Activated T-helper 2 cell treated with anti-CD3 and anti-CD28 coated beads, Interferon-gamma antibody, Interleukin-2, Interleukin-4, amounts not matched to agents 10 μg/mL and 5 μg/mL and 100 μg/mL, durations not matched to agents 14 hours and 24 hours and 36 hours (primary cell): ENCODE data around the gene HMCN2. TPM values are rescaled to one million over a fixed set of nuclear protein-coding genes. Genes with fewer than 3 reads are reported as not detected.

Experiments
- DNase-seq: peaks from one replicate; pipeline ENCODE4 v3.0.0; 2021; ENCODE audit warnings: low spot score
- H3K27ac Mint-ChIP-seq: one replicate; pipeline ENCODE4 v1.8.0; 2021; ENCODE audit warnings: mixed read lengths
- H3K27me3 Mint-ChIP-seq: one replicate; pipeline ENCODE4 v1.8.0; 2021; ENCODE audit warnings: low read depth, mixed read lengths
- H3K36me3 Mint-ChIP-seq: one replicate; pipeline ENCODE4 v1.8.0; 2021; ENCODE audit warnings: low read depth, mixed read lengths
- H3K4me1 Mint-ChIP-seq: one replicate; pipeline ENCODE4 v1.8.0; 2021; ENCODE audit warnings: low read depth, mixed read lengths
- H3K4me3 Mint-ChIP-seq: one replicate; pipeline ENCODE4 v1.8.0; 2021; ENCODE audit warnings: low read depth, mild to moderate bottlenecking, moderate library complexity, mixed read lengths
- H3K9me3 Mint-ChIP-seq: one replicate; pipeline ENCODE4 v1.8.0; 2021; ENCODE audit warnings: mixed read lengths
- intact Hi-C: fragments of 100-400 bp; cut with micrococcal nuclease; formaldehyde crosslinking; loops from one replicate; pipeline ENCODE4 v1.15.1; 2023
- total RNA-seq: library from RNA; stranded (reverse); gene quantifications from 2 replicates; pipeline ENCODE4 v1.2.3, GENCODE V29; 2022

HMCN2 gene
- total RNA-seq, 1 donor from 2014 or later, result not detected

- H3K27me3 Mint-ChIP-seq, result no peaks in the 10 kb centered on the region
- DNase-seq, result no peak
- H3K4me1 Mint-ChIP-seq, result no peaks in the 10 kb centered on the region
- no peaks in the 10 kb centered on the region for H3K36me3 Mint-ChIP-seq
- no peaks in the 10 kb centered on the region for H3K9me3 Mint-ChIP-seq
- no peak overlapping the region for H3K4me3 Mint-ChIP-seq
- H3K27ac Mint-ChIP-seq, result no peak overlapping the region
- intact Hi-C loops, result no loop called here
Measured at GRCh38 chr9:130419521-130420035, 154.0 kb downstream of the HMCN2 start.

- Mint-ChIP-seq H3K36me3 (no peaks in the 10 kb centered on the region), H3K4me3 (no peak overlapping the region), H3K9me3 (no peaks in the 10 kb centered on the region), H3K27ac (no peak overlapping the region), H3K27me3 (no peaks in the 10 kb centered on the region), H3K4me1 (no peaks in the 10 kb centered on the region)
- intact Hi-C loops, result no loop called here
- DNase-seq, result no peak
Measured at GRCh38 chr9:130421154-130421801, 155.7 kb downstream of the HMCN2 start.

- Mint-ChIP-seq H3K4me3 (no peak overlapping the region), H3K9me3 (no peaks in the 10 kb centered on the region), H3K27me3 (no peaks in the 10 kb centered on the region), H3K4me1 (no peaks in the 10 kb centered on the region), H3K36me3 (no peaks in the 10 kb centered on the region), H3K27ac (no peak overlapping the region)
- no peak for DNase-seq
- intact Hi-C loops, result no loop called here
Measured at GRCh38 chr9:130421802-130422276, 156.3 kb downstream of the HMCN2 start.

- intact Hi-C loops, result no loop called here
- Mint-ChIP-seq H3K36me3 (no peaks in the 10 kb centered on the region), H3K4me1 (no peaks in the 10 kb centered on the region), H3K9me3 (no peaks in the 10 kb centered on the region), H3K27me3 (no peaks in the 10 kb centered on the region), H3K4me3 (no peak overlapping the region), H3K27ac (no peak overlapping the region)
- no peak for DNase-seq
Measured at GRCh38 chr9:130422546-130422945, 157.0 kb downstream of the HMCN2 start.

- Mint-ChIP-seq H3K27me3 (no peaks in the 10 kb centered on the region), H3K4me1 (no peaks in the 10 kb centered on the region), H3K36me3 (no peaks in the 10 kb centered on the region), H3K9me3 (no peaks in the 10 kb centered on the region), H3K27ac (no peak overlapping the region), H3K4me3 (no peak overlapping the region)
- DNase-seq, result no peak
- intact Hi-C loops, result no loop called here
Measured at GRCh38 chr9:130423272-130423671, 157.7 kb downstream of the HMCN2 start.

- intact Hi-C loops, result no loop called here
- Mint-ChIP-seq H3K36me3 (no peaks in the 10 kb centered on the region), H3K9me3 (no peaks in the 10 kb centered on the region), H3K27me3 (no peaks in the 10 kb centered on the region), H3K4me3 (no peak overlapping the region), H3K4me1 (no peaks in the 10 kb centered on the region), H3K27ac (no peak overlapping the region)
- no peak for DNase-seq
Measured at GRCh38 chr9:130424595-130425454, 159.3 kb downstream of the HMCN2 start.

- intact Hi-C loops, result no loop called here
- Mint-ChIP-seq H3K27ac (no peak overlapping the region), H3K9me3 (no peaks in the 10 kb centered on the region), H3K4me1 (no peaks in the 10 kb centered on the region), H3K36me3 (no peaks in the 10 kb centered on the region), H3K4me3 (no peak overlapping the region), H3K27me3 (no peaks in the 10 kb centered on the region)
- DNase-seq, result no peak
Measured at GRCh38 chr9:130425741-130426466, 160.3 kb downstream of the HMCN2 start.

- DNase-seq, result no peak
- no peak overlapping the region for H3K27ac Mint-ChIP-seq
- no peaks in the 10 kb centered on the region for H3K9me3 Mint-ChIP-seq
- H3K4me1 Mint-ChIP-seq, result no peaks in the 10 kb centered on the region
- intact Hi-C loops, result no loop called here
- no peaks in the 10 kb centered on the region for H3K27me3 Mint-ChIP-seq
- H3K4me3 Mint-ChIP-seq, result no peak overlapping the region
- no peaks in the 10 kb centered on the region for H3K36me3 Mint-ChIP-seq
Measured at GRCh38 chr9:130426467-130426773, 160.9 kb downstream of the HMCN2 start.

- intact Hi-C loops, result no loop called here
- Mint-ChIP-seq H3K4me3 (no peak overlapping the region), H3K36me3 (no peaks in the 10 kb centered on the region), H3K4me1 (no peaks in the 10 kb centered on the region), H3K27me3 (no peaks in the 10 kb centered on the region), H3K27ac (no peak overlapping the region), H3K9me3 (no peaks in the 10 kb centered on the region)
- no peak for DNase-seq
Measured at GRCh38 chr9:130426883-130427282, 161.3 kb downstream of the HMCN2 start.

GRCh38 chr9:130427326-130427725 lies 161.8 kb downstream of the HMCN2 start:
- intact Hi-C loops, result no loop called here

GRCh38 chr9:130428086-130428665 lies 162.6 kb downstream of the HMCN2 start:
- H3K27me3 Mint-ChIP-seq, result peaks cover 9% of the 10 kb centered on the region
- H3K27ac Mint-ChIP-seq, result no peak overlapping the region
- intact Hi-C loops, result no loop called here
- DNase-seq, result no peak
- H3K9me3 Mint-ChIP-seq, result no peaks in the 10 kb centered on the region
- H3K36me3 Mint-ChIP-seq, result no peaks in the 10 kb centered on the region
- H3K4me1 Mint-ChIP-seq, result no peaks in the 10 kb centered on the region
- no peak overlapping the region for H3K4me3 Mint-ChIP-seq

More at GRCh38 chr9:130427326-130427725, 161.8 kb downstream of the HMCN2 start:
- H3K27ac Mint-ChIP-seq, result no peak overlapping the region
- no peaks in the 10 kb centered on the region for H3K4me1 Mint-ChIP-seq
- no peaks in the 10 kb centered on the region for H3K9me3 Mint-ChIP-seq
- H3K4me3 Mint-ChIP-seq, result no peak overlapping the region
- H3K36me3 Mint-ChIP-seq, result no peaks in the 10 kb centered on the region
- DNase-seq, result no peak
- H3K27me3 Mint-ChIP-seq, result peaks cover 2% of the 10 kb centered on the region

GRCh38 chr9:130429381-130429780 lies 163.8 kb downstream of the HMCN2 start:
- no peak for DNase-seq
- no peaks in the 10 kb centered on the region for H3K4me1 Mint-ChIP-seq
- no peaks in the 10 kb centered on the region for H3K36me3 Mint-ChIP-seq
- H3K27ac Mint-ChIP-seq, result no peak overlapping the region
- peaks cover 16% of the 10 kb centered on the region for H3K27me3 Mint-ChIP-seq
- no peaks in the 10 kb centered on the region for H3K9me3 Mint-ChIP-seq
- H3K4me3 Mint-ChIP-seq, result no peak overlapping the region
- intact Hi-C loops, result no loop called here
